H1 (cell line): ENCODE results near the gene SPC24.

Experiments
- CBX5 ChIP-seq: fragments of 300-800, 300-1000 bp; sonication (generic); IDR thresholded peaks from 2 replicates; pipeline ENCODE4 v1.7.1; 2016; ENCODE audit warnings: antibody characterized with exemption, low read length, low read depth
- CEBPB ChIP-seq: IDR thresholded peaks from 2 replicates; pipeline ENCODE4 v1.6.1; 2012; ENCODE audit warnings: low read depth, low read length
- EZH2 ChIP-seq: fragments of 200-600 bp; sonication (generic); IDR thresholded peaks from 2 replicates; pipeline ENCODE4 v1.7.1; 2012; ENCODE audit warnings: low read depth, mild to moderate bottlenecking, moderate library complexity, low read length, inconsistent platforms; ENCODE audit not compliant: severe bottlenecking
- FOSL1 ChIP-seq: IDR thresholded peaks from 2 replicates; pipeline ENCODE4 v1.6.1; 2011; ENCODE audit warnings: mild to moderate bottlenecking, low read depth, low read length, moderate library complexity; ENCODE audit not compliant: insufficient read depth
- GABPA ChIP-seq: IDR thresholded peaks from 2 replicates; pipeline ENCODE4 v1.6.1; 2011; ENCODE audit warnings: mild to moderate bottlenecking, low read length, moderate library complexity, borderline replicate concordance; ENCODE audit not compliant: insufficient read depth
- JUND ChIP-seq: IDR thresholded peaks from 2 replicates; pipeline ENCODE4 v1.6.1; 2011; ENCODE audit warnings: mild to moderate bottlenecking, improper control_type of control experiment, low read length
- KDM5A ChIP-seq: fragments of 200-600 bp; IDR thresholded peaks from 2 replicates; pipeline ENCODE4 v1.7.1; 2012; ENCODE audit warnings: mild to moderate bottlenecking, low read length, inconsistent platforms, mixed read lengths
- MAFK ChIP-seq: IDR thresholded peaks from 2 replicates; pipeline ENCODE4 v1.6.1; 2012; ENCODE audit warnings: low read depth, mild to moderate bottlenecking, improper control_type of control experiment, low read length
- POLR2A ChIP-seq, 2 experiments: IDR thresholded peaks; 1 replicate in 1 of 2; 2 replicates in 1 of 2; pipeline ENCODE4 v1.6.1; 2011; ENCODE audit warnings: low read depth in 2 of 2, low read length in 2 of 2, mild to moderate bottlenecking in 2 of 2; ENCODE audit errors: control extremely low read depth in 1 of 2
- TF ChIP-seq, protein P1 (sequence below), 3 experiments: IDR thresholded peaks; 1 replicate in 2 of 3; 2 replicates in 1 of 3; pipeline versions ENCODE4 v1.5.1 to v1.6.1; 2011; ENCODE audit warnings: low read length in 3 of 3, mild to moderate bottlenecking in 3 of 3, inconsistent platforms in 2 of 3, low read depth in 1 of 3, moderate library complexity in 1 of 3; ENCODE audit not compliant: insufficient read depth in 1 of 3; ENCODE audit errors: control extremely low read depth in 1 of 3

DNA sequence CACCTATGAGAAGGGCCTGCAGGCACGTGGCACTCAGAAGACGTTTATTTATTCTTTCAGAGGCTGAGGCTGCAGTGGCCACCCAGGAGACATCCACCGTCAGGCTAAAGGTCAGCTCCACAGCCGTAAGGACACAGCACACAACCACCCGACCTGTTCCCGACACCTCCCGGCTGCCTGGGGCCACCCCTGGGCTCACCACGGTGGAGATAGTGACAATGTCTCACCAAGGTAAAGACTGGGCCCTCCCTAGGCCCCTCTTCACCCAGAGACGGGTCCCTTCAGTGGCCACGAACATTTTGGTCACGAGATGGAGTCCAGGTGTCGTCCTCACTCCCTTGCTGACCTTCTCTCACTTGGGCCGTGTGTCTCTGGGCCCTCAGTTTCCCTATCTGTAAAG, 32.5 kb downstream of the SPC24 start:
- TF ChIP-seq POLR2A (IDR thresholded peaks at IDR 0.05; ENCODE audit: control extremely low read depth in 1 of 2, low read depth in 2 of 2, low read length in 2 of 2), result no peak
- no peak for TF ChIP-seq MAFK
- TF ChIP-seq, protein P1, sequence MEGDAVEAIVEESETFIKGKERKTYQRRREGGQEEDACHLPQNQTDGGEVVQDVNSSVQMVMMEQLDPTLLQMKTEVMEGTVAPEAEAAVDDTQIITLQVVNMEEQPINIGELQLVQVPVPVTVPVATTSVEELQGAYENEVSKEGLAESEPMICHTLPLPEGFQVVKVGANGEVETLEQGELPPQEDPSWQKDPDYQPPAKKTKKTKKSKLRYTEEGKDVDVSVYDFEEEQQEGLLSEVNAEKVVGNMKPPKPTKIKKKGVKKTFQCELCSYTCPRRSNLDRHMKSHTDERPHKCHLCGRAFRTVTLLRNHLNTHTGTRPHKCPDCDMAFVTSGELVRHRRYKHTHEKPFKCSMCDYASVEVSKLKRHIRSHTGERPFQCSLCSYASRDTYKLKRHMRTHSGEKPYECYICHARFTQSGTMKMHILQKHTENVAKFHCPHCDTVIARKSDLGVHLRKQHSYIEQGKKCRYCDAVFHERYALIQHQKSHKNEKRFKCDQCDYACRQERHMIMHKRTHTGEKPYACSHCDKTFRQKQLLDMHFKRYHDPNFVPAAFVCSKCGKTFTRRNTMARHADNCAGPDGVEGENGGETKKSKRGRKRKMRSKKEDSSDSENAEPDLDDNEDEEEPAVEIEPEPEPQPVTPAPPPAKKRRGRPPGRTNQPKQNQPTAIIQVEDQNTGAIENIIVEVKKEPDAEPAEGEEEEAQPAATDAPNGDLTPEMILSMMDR (IDR thresholded peaks at IDR 0.05; ENCODE audit: control extremely low read depth in 1 of 3, insufficient read depth in 1 of 3, low read depth in 1 of 3, low read length in 3 of 3), result no peak
- no peak for TF ChIP-seq CEBPB
- no peak for TF ChIP-seq CBX5
- no peak for TF ChIP-seq KDM5A
- TF ChIP-seq EZH2, result no peak
- no peak for TF ChIP-seq FOSL1
- no peak for TF ChIP-seq GABPA
- TF ChIP-seq JUND, result no peak
